ENCODE data around the gene COA8. TPM values are rescaled to one million over a fixed set of nuclear protein-coding genes. Genes with fewer than 3 reads are reported as not detected.
"Not testable (repeated sequence)": the region's sequence is repeated elsewhere in the genome, so short reads cannot be mapped to it uniquely, and the experiment has no call there.

COA8 gene
- total RNA-seq, 1 donor from 2014 or later, result 48.3 TPM

DNA sequence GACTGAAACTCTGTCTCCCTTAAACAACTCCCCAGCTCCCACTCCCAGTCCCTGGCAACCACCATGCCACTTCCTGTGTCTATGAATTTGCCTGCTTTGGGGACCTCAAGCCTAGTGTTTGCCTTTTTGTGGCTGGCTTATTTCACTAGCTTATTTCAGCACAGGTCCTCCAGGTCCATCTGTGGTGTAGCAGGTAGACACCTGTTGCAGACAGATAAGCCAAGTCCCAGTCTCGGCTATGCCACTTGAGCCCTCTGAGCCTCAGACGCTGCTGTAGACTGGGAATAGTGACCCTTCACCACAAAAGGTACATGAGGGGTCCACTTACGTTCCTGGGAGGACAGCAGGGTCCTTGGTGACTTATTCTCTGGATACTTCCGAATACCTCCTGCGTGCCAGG, 41.9 kb downstream of the COA8 start:
- H3K4me1 ChIP-seq, result peaks cover 21% of the 10 kb centered on the region
- no peaks in the 10 kb centered on the region for H3K9me3 ChIP-seq (replicated peaks)
- TF ChIP-seq, protein P1, sequence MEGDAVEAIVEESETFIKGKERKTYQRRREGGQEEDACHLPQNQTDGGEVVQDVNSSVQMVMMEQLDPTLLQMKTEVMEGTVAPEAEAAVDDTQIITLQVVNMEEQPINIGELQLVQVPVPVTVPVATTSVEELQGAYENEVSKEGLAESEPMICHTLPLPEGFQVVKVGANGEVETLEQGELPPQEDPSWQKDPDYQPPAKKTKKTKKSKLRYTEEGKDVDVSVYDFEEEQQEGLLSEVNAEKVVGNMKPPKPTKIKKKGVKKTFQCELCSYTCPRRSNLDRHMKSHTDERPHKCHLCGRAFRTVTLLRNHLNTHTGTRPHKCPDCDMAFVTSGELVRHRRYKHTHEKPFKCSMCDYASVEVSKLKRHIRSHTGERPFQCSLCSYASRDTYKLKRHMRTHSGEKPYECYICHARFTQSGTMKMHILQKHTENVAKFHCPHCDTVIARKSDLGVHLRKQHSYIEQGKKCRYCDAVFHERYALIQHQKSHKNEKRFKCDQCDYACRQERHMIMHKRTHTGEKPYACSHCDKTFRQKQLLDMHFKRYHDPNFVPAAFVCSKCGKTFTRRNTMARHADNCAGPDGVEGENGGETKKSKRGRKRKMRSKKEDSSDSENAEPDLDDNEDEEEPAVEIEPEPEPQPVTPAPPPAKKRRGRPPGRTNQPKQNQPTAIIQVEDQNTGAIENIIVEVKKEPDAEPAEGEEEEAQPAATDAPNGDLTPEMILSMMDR (IDR thresholded peaks at IDR 0.05; ENCODE audit: borderline replicate concordance), result no peak
- H3K27ac ChIP-seq (replicated peaks), result no peak overlapping the region
- H3K27me3 ChIP-seq (ENCODE audit: low read depth), result peaks cover 6% of the 10 kb centered on the region
- intact Hi-C loops (cut with micrococcal nuclease), result no loop called here
- H3K36me3 ChIP-seq, result no peaks in the 10 kb centered on the region
- H3K4me3 ChIP-seq, result no peak overlapping the region
- no peak for DNase-seq

DNA sequence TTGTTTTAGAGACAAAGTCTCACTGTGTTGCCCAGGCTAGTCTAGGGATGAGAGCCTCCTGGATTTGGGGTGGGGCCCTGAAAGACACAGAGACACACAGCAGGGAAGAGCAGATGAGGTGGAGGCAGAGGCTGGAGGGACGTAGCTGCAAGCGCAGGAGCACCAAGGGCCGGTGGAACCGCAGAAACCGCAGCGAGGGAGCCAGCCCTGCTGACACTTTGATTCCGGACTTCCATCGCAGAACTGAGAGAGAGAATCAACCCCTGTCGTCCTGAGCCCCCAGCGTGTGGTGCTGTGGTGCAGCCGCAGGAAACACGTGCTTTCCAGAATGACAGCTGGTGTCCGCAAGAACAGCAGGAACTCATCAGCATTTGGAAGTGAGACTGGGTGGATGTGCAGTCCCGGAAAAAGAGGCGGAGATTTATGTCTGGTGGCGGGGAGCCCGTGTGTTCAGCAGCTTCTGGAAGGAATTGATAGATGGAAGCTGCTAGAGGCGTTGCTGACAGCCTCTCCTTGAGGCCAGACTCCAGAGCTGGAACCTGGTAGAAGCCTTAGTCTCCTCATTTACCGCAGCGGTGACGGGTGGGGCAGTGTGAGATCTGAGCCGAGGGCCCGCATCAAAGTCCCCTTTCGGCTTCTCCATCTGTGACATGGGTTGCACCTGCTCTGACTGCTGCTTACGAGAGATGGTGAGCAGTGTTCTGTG, 44.4 kb downstream of the COA8 start:
- DNase-seq, result peak; percentile 80
- H3K4me1 ChIP-seq, result peaks cover 21% of the 10 kb centered on the region
- TF ChIP-seq, protein P1 (IDR thresholded peaks at IDR 0.05; ENCODE audit: borderline replicate concordance), result peak; percentile 50
- H3K27ac ChIP-seq (replicated peaks), result peak overlapping the region; percentile 52
- peaks cover 6% of the 10 kb centered on the region for H3K27me3 ChIP-seq (ENCODE audit: low read depth)
- peak overlapping the region; percentile 53 for H3K4me3 ChIP-seq
- H3K9me3 ChIP-seq (replicated peaks), result peaks cover 18% of the 10 kb centered on the region
- H3K36me3 ChIP-seq, result no peaks in the 10 kb centered on the region
- intact Hi-C loops (cut with micrococcal nuclease), result no loop called here

DNA sequence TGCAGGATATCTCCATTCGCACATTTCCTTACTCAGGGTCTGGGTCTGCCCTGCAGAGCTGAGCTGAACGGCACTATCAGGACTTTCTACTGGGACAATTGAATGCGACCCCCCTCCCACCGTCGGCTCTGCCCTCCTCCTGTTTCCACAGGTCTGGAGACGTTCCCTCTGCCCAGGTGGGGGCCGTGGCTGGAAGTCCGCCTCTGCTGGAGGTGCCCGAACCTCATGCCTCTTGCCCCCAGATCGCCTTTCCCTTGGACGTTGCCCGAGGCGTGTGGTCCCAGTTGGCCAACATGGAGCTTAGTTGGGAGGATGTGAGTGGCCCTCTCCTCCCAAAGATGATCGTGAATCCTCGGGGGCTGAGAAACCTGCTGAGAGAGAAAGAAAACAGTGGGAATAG, 45.1 kb downstream of the COA8 start:
- Histone ChIP-seq H3K9me3 (replicated peaks) (peaks cover 18% of the 10 kb centered on the region), H3K27ac (replicated peaks) (peak overlapping the region; percentile 32), H3K4me3 (peak overlapping the region; percentile 53), H3K36me3 (no peaks in the 10 kb centered on the region), H3K4me1 (peaks cover 21% of the 10 kb centered on the region), H3K27me3 (ENCODE audit: low read depth) (peaks cover 6% of the 10 kb centered on the region)
- TF ChIP-seq, protein P1 (IDR thresholded peaks at IDR 0.05; ENCODE audit: borderline replicate concordance), result no peak
- no peak for DNase-seq
- intact Hi-C loops (cut with micrococcal nuclease), result no loop called here

DNA sequence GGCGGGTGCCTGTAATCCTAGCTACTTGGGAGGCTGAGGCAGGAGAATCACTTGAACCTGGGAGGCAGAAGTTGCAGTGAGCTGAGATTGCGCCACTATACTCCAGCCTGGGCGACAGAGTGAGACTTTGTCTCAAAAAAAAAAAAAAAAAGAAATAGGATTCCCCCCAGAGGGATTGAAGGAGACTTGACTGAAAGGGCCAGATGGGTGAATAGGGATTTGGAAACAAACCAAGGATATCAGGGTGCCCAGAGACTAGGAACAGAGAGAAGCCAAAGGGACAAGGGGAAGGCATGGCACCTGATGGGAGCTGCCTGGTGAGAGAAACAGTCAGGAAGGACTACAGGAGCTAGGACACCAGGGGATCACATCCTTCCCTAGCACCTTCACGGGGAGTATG, 46.3 kb downstream of the COA8 start:
- Histone ChIP-seq H3K9me3 (replicated peaks) (peaks cover 18% of the 10 kb centered on the region), H3K4me1 (peaks cover 21% of the 10 kb centered on the region)
- H3K27me3 ChIP-seq (ENCODE audit: low read depth); H3K36me3 ChIP-seq; DNase-seq; intact Hi-C loops (cut with micrococcal nuclease); H3K27ac ChIP-seq (replicated peaks); H3K4me3 ChIP-seq: not testable (repeated sequence)

DNA sequence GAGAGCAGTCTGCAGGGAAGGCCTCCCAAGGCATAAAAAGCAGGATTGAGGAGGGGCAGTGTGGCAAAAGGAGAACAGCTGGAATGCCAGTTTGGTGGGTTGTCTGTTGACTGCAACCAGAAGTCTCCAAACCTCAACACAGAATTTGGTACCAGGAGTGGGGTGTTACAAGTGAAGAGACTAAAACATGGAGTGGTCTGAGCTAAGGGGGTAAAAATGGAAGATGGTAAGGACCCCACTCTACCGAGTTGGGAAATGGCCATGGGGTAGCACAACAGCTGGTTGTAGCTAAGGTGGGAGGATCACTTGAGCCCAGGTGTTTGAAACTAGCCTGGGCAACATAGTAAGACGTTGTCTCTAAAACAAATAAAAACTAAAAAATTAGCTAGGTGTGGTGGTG, 48.5 kb downstream of the COA8 start:
- TF ChIP-seq, protein P1 (IDR thresholded peaks at IDR 0.05; ENCODE audit: borderline replicate concordance), result no peak
- peaks cover 21% of the 10 kb centered on the region for H3K4me1 ChIP-seq
- peaks cover 18% of the 10 kb centered on the region for H3K9me3 ChIP-seq (replicated peaks)
- no peak overlapping the region for H3K4me3 ChIP-seq
- intact Hi-C loops (cut with micrococcal nuclease), result no loop called here
- DNase-seq, result no peak
- peaks cover 6% of the 10 kb centered on the region for H3K27me3 ChIP-seq (ENCODE audit: low read depth)
- H3K27ac ChIP-seq (replicated peaks), result no peak overlapping the region
- H3K36me3 ChIP-seq, result no peaks in the 10 kb centered on the region

DNA sequence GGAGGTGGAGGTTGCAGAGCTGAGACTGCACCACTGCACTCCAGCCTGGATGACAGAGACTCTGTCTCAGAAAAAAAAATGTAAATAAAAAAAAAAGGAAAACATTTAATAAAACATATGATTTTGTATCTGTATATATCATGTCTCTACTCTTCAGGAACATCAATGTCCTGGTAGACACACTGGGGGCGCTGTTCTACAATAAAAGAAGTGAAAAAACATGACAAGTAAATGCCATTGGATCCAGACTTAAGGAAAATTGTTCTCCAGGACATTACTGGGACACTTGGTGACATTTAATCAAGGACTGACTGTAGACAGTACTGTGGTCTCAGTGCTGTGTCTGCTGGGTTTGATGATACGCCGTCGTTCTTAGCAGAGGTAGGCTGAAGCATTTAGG, 50.8 kb downstream of the COA8 start:
- H3K9me3 ChIP-seq (replicated peaks), result peaks cover 18% of the 10 kb centered on the region
- H3K4me3 ChIP-seq, result no peak overlapping the region
- H3K27me3 ChIP-seq (ENCODE audit: low read depth), result peaks cover 3% of the 10 kb centered on the region
- DNase-seq, result no peak
- no peaks in the 10 kb centered on the region for H3K36me3 ChIP-seq
- H3K4me1 ChIP-seq, result peaks cover 1% of the 10 kb centered on the region
- intact Hi-C loops (cut with micrococcal nuclease), result no loop called here
- TF ChIP-seq, protein P1 (IDR thresholded peaks at IDR 0.05; ENCODE audit: borderline replicate concordance), result no peak
- H3K27ac ChIP-seq (replicated peaks), result no peak overlapping the region

All from left ventricle myocardium inferior (tissue), 1 donor.